Keratinocyte (primary cell): ENCODE data around the gene ACP7.

Source experiments
- CTCF ChIP-seq, 3 experiments: IDR thresholded peaks in 1 of 3; conservative IDR thresholded peaks in 1 of 3; optimal IDR thresholded peaks in 1 of 3; 2 replicates in 2 of 3; 3 replicates in 1 of 3; pipeline versions ENCODE3 to v1.5.1; 2011; ENCODE audit warnings: low read length in 3 of 3, mild to moderate bottlenecking in 3 of 3, moderate library complexity in 2 of 3, control low read depth in 1 of 3, inconsistent platforms in 1 of 3; ENCODE audit not compliant: insufficient read depth in 2 of 3; ENCODE audit errors: extremely low read depth in 1 of 3
- EZH2 ChIP-seq: IDR thresholded peaks from one replicate; pipeline ENCODE4 v1.6.1; 2012; ENCODE audit warnings: inconsistent platforms, mild to moderate bottlenecking, low read length, moderate library complexity

- TF ChIP-seq CTCF (optimal IDR thresholded peaks at IDR 0.05 in 1 of 3, IDR thresholded peaks at IDR 0.05 in 1 of 3, conservative IDR thresholded peaks at IDR 0.05 in 1 of 3; ENCODE audit: extremely low read depth in 1 of 3, insufficient read depth in 2 of 3, low read length in 3 of 3) (no peak), EZH2 (no peak)
Measured at GRCh38 chr19:39139305-39139874, 55.2 kb downstream of the ACP7 start.
